ENCODE results near the gene ZIC2.

- TF ChIP-seq CTCF (IDR thresholded peaks at IDR 0.05), result no peak
- TF ChIP-seq POLR2A (IDR thresholded peaks at IDR 0.05), result no peak
- TF ChIP-seq POLR2AphosphoS5 (IDR thresholded peaks at IDR 0.05), result no peak
These were observed 48.3 kb downstream of the ZIC2 start for GRCh38 chr13:100029933-100030332.

Measured in prostate gland (tissue), 2 donors.